HEK293 (cell line): Measurements from ENCODE around the gene ARHGAP33.

Source experiments
- GLI4 ChIP-seq: fragments of 450-650 bp; formaldehyde crosslinking; IDR thresholded peaks from 2 replicates; pipeline ENCODE4 v1.5.1; 2016; ENCODE audit warnings: missing biosample characterization, missing genetic modification characterization
- IKZF3 ChIP-seq: fragments of 450-650 bp; IDR thresholded peaks from 2 replicates; pipeline ENCODE4 v1.5.0; 2018; ENCODE audit warnings: missing biosample characterization, mild to moderate bottlenecking, missing genetic modification characterization, moderate library complexity
- KLF10 ChIP-seq: fragments of 450-650 bp; IDR thresholded peaks from 2 replicates; pipeline ENCODE4 v1.5.1; 2018; ENCODE audit warnings: missing biosample characterization, mild to moderate bottlenecking, missing genetic modification characterization
- SCRT1 ChIP-seq: fragments of 450-650 bp; formaldehyde crosslinking; IDR thresholded peaks from 2 replicates; pipeline ENCODE4 v1.5.1; 2016; ENCODE audit warnings: missing biosample characterization, missing genetic modification characterization, borderline replicate concordance
- ZBTB21 ChIP-seq: fragments of 450-650 bp; formaldehyde crosslinking; IDR thresholded peaks from 2 replicates; pipeline ENCODE4 v1.5.1; 2017; ENCODE audit warnings: missing biosample characterization, missing genetic modification characterization
- ZBTB7A ChIP-seq: fragments of 450-650 bp; formaldehyde crosslinking; IDR thresholded peaks from 2 replicates; pipeline ENCODE4 v1.5.1; 2016; ENCODE audit warnings: low read depth, missing biosample characterization, missing genetic modification characterization
- ZFP69B ChIP-seq: fragments of 450-650 bp; formaldehyde crosslinking; IDR thresholded peaks from 2 replicates; pipeline ENCODE4 v1.5.1; 2016; ENCODE audit warnings: missing biosample characterization, missing genetic modification characterization
- ZNF146 ChIP-seq: fragments of 450-650 bp; formaldehyde crosslinking; IDR thresholded peaks from 2 replicates; pipeline ENCODE4 v1.5.1; 2016; ENCODE audit warnings: missing biosample characterization, missing genetic modification characterization
- ZNF221 ChIP-seq: fragments of 450-650 bp; formaldehyde crosslinking; IDR thresholded peaks from 2 replicates; pipeline ENCODE4 v1.5.1; 2017; ENCODE audit warnings: missing biosample characterization, missing genetic modification characterization, borderline replicate concordance
- ZNF223 ChIP-seq: fragments of 450-650 bp; formaldehyde crosslinking; IDR thresholded peaks from 2 replicates; pipeline ENCODE4 v1.5.1; 2016; ENCODE audit warnings: missing biosample characterization, missing genetic modification characterization
- ZNF23 ChIP-seq: fragments of 450-650 bp; formaldehyde crosslinking; IDR thresholded peaks from 2 replicates; pipeline ENCODE4 v1.5.1; 2016; ENCODE audit warnings: missing biosample characterization, missing genetic modification characterization, borderline replicate concordance
- ZNF248 ChIP-seq: fragments of 450-650 bp; formaldehyde crosslinking; IDR thresholded peaks from 2 replicates; pipeline ENCODE4 v1.5.1; 2017; ENCODE audit warnings: missing biosample characterization, missing genetic modification characterization
- ZNF501 ChIP-seq: fragments of 450-650 bp; formaldehyde crosslinking; IDR thresholded peaks from 2 replicates; pipeline ENCODE4 v1.5.1; 2016; ENCODE audit warnings: missing biosample characterization, missing genetic modification characterization
- ZNF510 ChIP-seq: fragments of 450-650 bp; formaldehyde crosslinking; IDR thresholded peaks from 2 replicates; pipeline ENCODE4 v1.5.1; 2018; ENCODE audit warnings: mild to moderate bottlenecking, missing genetic modification characterization, missing biosample characterization; ENCODE audit not compliant: insufficient replicate concordance
- ZNF549 ChIP-seq: fragments of 450-650 bp; IDR thresholded peaks from 2 replicates; pipeline ENCODE4 v1.5.1; 2018; ENCODE audit warnings: missing biosample characterization, missing genetic modification characterization, mild to moderate bottlenecking, inconsistent platforms, moderate library complexity
- ZNF560 ChIP-seq: fragments of 450-650 bp; formaldehyde crosslinking; IDR thresholded peaks from 2 replicates; pipeline ENCODE4 v1.5.1; 2017; ENCODE audit warnings: missing biosample characterization, missing genetic modification characterization, borderline replicate concordance
- ZNF626 ChIP-seq: fragments of 450-650 bp; sonication (Bioruptor Pico); formaldehyde crosslinking; IDR thresholded peaks from 2 replicates; pipeline ENCODE4 v1.5.1; 2018; ENCODE audit warnings: missing biosample characterization, missing genetic modification characterization, inconsistent platforms
- ZNF658 ChIP-seq: fragments of 450-650 bp; formaldehyde crosslinking; IDR thresholded peaks from 2 replicates; pipeline ENCODE4; 2016; ENCODE audit warnings: missing biosample characterization, missing genetic modification characterization
- ZNF660 ChIP-seq: fragments of 450-650 bp; IDR thresholded peaks from 2 replicates; pipeline ENCODE4 v1.5.1; 2018; ENCODE audit warnings: missing biosample characterization, mild to moderate bottlenecking, missing genetic modification characterization
- ZNF664 ChIP-seq: fragments of 450-650 bp; formaldehyde crosslinking; IDR thresholded peaks from 2 replicates; pipeline ENCODE4 v1.5.1; 2016; ENCODE audit warnings: missing biosample characterization, missing genetic modification characterization
- ZNF701 ChIP-seq: fragments of 450-650 bp; formaldehyde crosslinking; IDR thresholded peaks from 2 replicates; pipeline ENCODE4 v1.5.1; 2016; ENCODE audit warnings: missing biosample characterization, missing genetic modification characterization
- ZNF707 ChIP-seq: fragments of 450-650 bp; formaldehyde crosslinking; IDR thresholded peaks from 2 replicates; pipeline ENCODE4 v1.5.1; 2016; ENCODE audit warnings: missing biosample characterization, missing genetic modification characterization
- ZNF768 ChIP-seq: fragments of 450-650 bp; formaldehyde crosslinking; IDR thresholded peaks from 2 replicates; pipeline ENCODE4 v1.5.1; 2018; ENCODE audit warnings: missing biosample characterization, mild to moderate bottlenecking, missing genetic modification characterization
- ZNF776 ChIP-seq: fragments of 450-650 bp; formaldehyde crosslinking; IDR thresholded peaks from 2 replicates; pipeline ENCODE4 v1.5.0; 2017; ENCODE audit warnings: missing biosample characterization, missing genetic modification characterization, borderline replicate concordance
- ZNF837 ChIP-seq: fragments of 450-650 bp; formaldehyde crosslinking; IDR thresholded peaks from 2 replicates; pipeline ENCODE4 v1.5.1; 2016; ENCODE audit warnings: missing biosample characterization, missing genetic modification characterization
- TF ChIP-seq, protein P1 (sequence below): fragments of 450-650 bp; formaldehyde crosslinking; IDR thresholded peaks from 2 replicates; pipeline ENCODE4 v1.5.1; 2017; ENCODE audit warnings: missing biosample characterization, missing genetic modification characterization
- TF ChIP-seq, protein P2 (sequence below): fragments of 450-650 bp; formaldehyde crosslinking; IDR thresholded peaks from 2 replicates; pipeline ENCODE4 v1.5.1; 2016; ENCODE audit warnings: missing biosample characterization, missing genetic modification characterization
- TF ChIP-seq, protein P3 (sequence below): fragments of 450-650 bp; formaldehyde crosslinking; optimal IDR thresholded peaks from 2 replicates; pipeline ENCODE3; 2016; ENCODE audit warnings: missing biosample characterization, mild to moderate bottlenecking, missing genetic modification characterization
- TF ChIP-seq, protein P4 (sequence below): fragments of 450-650 bp; formaldehyde crosslinking; IDR thresholded peaks from 2 replicates; pipeline ENCODE4 v1.5.1; 2017; ENCODE audit warnings: missing biosample characterization, missing genetic modification characterization
- TF ChIP-seq, protein P5 (sequence below): fragments of 450-650 bp; formaldehyde crosslinking; IDR thresholded peaks from 2 replicates; pipeline ENCODE4 v1.5.1; 2016; ENCODE audit warnings: missing biosample characterization, missing genetic modification characterization

The ARHGAP33 gene

DNA sequence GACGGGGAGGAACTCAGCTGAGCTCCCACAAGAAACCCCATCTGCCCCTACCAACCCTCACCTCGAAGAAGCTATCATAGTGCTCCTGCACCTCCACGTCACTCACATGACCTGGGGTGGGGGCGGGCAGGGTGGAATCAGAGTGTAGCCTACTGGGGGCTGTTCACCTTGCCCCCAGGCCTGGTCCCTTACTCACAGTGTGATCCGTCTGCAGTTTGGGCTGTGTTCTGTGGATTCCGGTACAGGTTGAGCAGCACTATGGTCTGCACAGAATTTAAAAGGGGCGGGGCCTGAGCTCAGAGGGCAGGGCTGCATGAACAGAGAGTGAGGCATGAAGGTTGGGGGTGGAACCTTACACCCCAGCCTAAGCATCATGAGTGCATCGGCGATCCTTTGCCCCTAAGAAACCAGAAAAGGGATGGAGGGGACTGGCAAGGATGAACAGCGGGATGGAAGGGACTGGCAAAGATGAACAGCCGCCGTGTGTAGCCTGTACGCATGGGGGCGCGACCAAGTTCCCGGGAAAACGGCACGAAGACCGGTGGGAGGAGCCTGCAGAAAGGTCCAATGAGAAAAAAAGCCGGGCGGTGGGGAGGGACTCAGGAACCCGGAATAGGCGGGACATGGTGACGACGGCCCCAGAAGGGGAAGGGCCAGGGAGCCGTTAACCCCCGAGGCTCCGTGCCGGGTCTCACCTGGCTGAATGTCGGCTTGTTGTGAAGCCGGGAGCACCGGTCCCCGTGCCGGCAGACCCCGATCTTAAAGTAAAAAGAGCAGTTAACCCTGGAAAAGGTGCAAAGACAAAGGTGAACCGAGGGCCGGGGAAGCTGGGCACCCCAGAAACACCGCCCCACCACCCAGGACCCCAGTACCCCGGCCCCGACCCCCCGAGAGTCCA, 30.7 kb upstream of the ARHGAP33 start (continued):
- TF ChIP-seq, protein P1, sequence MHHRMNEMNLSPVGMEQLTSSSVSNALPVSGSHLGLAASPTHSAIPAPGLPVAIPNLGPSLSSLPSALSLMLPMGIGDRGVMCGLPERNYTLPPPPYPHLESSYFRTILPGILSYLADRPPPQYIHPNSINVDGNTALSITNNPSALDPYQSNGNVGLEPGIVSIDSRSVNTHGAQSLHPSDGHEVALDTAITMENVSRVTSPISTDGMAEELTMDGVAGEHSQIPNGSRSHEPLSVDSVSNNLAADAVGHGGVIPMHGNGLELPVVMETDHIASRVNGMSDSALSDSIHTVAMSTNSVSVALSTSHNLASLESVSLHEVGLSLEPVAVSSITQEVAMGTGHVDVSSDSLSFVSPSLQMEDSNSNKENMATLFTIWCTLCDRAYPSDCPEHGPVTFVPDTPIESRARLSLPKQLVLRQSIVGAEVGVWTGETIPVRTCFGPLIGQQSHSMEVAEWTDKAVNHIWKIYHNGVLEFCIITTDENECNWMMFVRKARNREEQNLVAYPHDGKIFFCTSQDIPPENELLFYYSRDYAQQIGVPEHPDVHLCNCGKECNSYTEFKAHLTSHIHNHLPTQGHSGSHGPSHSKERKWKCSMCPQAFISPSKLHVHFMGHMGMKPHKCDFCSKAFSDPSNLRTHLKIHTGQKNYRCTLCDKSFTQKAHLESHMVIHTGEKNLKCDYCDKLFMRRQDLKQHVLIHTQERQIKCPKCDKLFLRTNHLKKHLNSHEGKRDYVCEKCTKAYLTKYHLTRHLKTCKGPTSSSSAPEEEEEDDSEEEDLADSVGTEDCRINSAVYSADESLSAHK (tag by site-specific recombination), result no peak
- TF ChIP-seq SCRT1 (tag by site-specific recombination) (no peak), ZFP69B (tag by site-specific recombination) (peak; percentile 64), ZNF510 (tag by site-specific recombination) (no peak), GLI4 (tag by site-specific recombination) (no peak), ZNF23 (tag by site-specific recombination) (no peak), ZNF837 (no peak), ZNF768 (tag by site-specific recombination) (no peak; the same call in 1 of the 2 replicates), ZNF146 (peak; percentile 32; the same call in 1 of the 2 replicates), ZNF501 (tag by site-specific recombination) (peak; percentile 47; the same call in 1 of the 2 replicates), ZNF248 (tag by site-specific recombination) (no peak), IKZF3 (tag by site-specific recombination) (peak; percentile 83), KLF10 (tag by site-specific recombination) (peak; percentile 94), ZNF701 (no peak), ZNF664 (tag by site-specific recombination) (no peak), ZNF221 (tag by site-specific recombination) (no peak), ZNF549 (tag by site-specific recombination) (no peak), ZBTB21 (tag by site-specific recombination) (no peak), ZNF660 (tag by site-specific recombination) (0 out of 2 replicates have a peak, but pooled peaks have one; percentile 87), ZNF560 (tag by site-specific recombination) (no peak), ZNF776 (tag by site-specific recombination) (no peak), ZNF626 (tag by site-specific recombination) (no peak), ZBTB7A (tag by site-specific recombination) (0 out of 2 replicates have a peak, but pooled peaks have one; percentile 18), ZNF658 (tag by site-specific recombination) (no peak), ZNF223 (tag by site-specific recombination) (no peak), ZNF707 (tag by site-specific recombination) (no peak)
- TF ChIP-seq, protein P2, sequence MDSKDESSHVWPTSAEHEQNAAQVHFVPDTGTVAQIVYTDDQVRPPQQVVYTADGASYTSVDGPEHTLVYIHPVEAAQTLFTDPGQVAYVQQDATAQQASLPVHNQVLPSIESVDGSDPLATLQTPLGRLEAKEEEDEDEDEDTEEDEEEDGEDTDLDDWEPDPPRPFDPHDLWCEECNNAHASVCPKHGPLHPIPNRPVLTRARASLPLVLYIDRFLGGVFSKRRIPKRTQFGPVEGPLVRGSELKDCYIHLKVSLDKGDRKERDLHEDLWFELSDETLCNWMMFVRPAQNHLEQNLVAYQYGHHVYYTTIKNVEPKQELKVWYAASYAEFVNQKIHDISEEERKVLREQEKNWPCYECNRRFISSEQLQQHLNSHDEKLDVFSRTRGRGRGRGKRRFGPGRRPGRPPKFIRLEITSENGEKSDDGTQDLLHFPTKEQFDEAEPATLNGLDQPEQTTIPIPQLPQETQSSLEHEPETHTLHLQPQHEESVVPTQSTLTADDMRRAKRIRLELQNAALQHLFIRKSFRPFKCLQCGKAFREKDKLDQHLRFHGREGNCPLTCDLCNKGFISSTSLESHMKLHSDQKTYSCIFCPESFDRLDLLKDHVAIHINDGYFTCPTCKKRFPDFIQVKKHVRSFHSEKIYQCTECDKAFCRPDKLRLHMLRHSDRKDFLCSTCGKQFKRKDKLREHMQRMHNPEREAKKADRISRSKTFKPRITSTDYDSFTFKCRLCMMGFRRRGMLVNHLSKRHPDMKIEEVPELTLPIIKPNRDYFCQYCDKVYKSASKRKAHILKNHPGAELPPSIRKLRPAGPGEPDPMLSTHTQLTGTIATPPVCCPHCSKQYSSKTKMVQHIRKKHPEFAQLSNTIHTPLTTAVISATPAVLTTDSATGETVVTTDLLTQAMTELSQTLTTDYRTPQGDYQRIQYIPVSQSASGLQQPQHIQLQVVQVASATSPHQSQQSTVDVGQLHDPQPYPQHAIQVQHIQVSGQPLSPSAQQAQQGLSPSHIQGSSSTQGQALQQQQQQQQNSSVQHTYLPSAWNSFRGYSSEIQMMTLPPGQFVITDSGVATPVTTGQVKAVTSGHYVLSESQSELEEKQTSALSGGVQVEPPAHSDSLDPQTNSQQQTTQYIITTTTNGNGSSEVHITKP, result peak; percentile 95
- TF ChIP-seq, protein P3, sequence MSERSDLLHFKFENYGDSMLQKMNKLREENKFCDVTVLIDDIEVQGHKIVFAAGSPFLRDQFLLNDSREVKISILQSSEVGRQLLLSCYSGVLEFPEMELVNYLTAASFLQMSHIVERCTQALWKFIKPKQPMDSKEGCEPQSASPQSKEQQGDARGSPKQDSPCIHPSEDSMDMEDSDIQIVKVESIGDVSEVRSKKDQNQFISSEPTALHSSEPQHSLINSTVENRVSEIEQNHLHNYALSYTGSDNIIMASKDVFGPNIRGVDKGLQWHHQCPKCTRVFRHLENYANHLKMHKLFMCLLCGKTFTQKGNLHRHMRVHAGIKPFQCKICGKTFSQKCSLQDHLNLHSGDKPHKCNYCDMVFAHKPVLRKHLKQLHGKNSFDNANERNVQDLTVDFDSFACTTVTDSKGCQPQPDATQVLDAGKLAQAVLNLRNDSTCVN, result no peak
- TF ChIP-seq, protein P4, sequence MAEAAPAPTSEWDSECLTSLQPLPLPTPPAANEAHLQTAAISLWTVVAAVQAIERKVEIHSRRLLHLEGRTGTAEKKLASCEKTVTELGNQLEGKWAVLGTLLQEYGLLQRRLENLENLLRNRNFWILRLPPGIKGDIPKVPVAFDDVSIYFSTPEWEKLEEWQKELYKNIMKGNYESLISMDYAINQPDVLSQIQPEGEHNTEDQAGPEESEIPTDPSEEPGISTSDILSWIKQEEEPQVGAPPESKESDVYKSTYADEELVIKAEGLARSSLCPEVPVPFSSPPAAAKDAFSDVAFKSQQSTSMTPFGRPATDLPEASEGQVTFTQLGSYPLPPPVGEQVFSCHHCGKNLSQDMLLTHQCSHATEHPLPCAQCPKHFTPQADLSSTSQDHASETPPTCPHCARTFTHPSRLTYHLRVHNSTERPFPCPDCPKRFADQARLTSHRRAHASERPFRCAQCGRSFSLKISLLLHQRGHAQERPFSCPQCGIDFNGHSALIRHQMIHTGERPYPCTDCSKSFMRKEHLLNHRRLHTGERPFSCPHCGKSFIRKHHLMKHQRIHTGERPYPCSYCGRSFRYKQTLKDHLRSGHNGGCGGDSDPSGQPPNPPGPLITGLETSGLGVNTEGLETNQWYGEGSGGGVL (tag by site-specific recombination), result no peak
- TF ChIP-seq, protein P5, sequence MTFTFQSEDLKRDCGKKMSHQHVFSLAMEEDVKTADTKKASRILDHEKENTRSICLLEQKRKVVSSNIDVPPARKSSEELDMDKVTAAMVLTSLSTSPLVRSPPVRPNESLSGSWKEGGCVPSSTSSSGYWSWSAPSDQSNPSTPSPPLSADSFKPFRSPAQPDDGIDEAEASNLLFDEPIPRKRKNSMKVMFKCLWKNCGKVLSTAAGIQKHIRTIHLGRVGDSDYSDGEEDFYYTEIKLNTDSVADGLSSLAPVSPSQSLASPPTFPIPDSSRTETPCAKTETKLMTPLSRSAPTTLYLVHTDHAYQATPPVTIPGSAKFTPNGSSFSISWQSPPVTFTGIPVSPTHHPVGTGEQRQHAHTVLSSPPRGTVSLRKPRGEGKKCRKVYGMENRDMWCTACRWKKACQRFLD (tag by site-specific recombination), result peak; percentile 83; the same call in 1 of the 2 replicates
